K562 (cell line): ENCODE results near the gene OGT. TPM values are rescaled to one million over a fixed set of nuclear protein-coding genes. Genes with fewer than 3 reads are reported as not detected.
A peak's percentile ranks its signal among the peaks of the same experiment; 100 is the strongest.

Experiments
- ARID2 ChIP-seq: fragments of 450-650 bp; IDR thresholded peaks from 2 replicates; pipeline ENCODE4 v1.6.1; 2017; ENCODE audit warnings: antibody characterized with exemption, mild to moderate bottlenecking
- BDP1 ChIP-seq: IDR thresholded peaks from 3 replicates; pipeline ENCODE4 v1.6.1; 2011; ENCODE audit not compliant: insufficient read length, insufficient read depth
- CBFB ChIP-seq: sonication (generic); formaldehyde crosslinking; IDR thresholded peaks from 2 replicates; pipeline ENCODE4 v1.4.0; 2020; ENCODE audit warnings: mild to moderate bottlenecking, missing genetic modification reagents
- CBX2 ChIP-seq: fragments of 200-600 bp; sonication (generic); IDR thresholded peaks from one replicate; pipeline ENCODE4 v1.6.1; 2012; ENCODE audit warnings: mild to moderate bottlenecking, low read length, inconsistent platforms; ENCODE audit not compliant: insufficient read depth, poor library complexity, severe bottlenecking
- HIVEP1 ChIP-seq: fragments of 250-450 bp; sonication (Bioruptor Pico); IDR thresholded peaks from 2 replicates; pipeline ENCODE4 v1.4.0; 2020; ENCODE audit warnings: mild to moderate bottlenecking
- HNRNPUL1 ChIP-seq: fragments of 200-400 bp; formaldehyde crosslinking; IDR thresholded peaks from 2 replicates; pipeline ENCODE4 v1.6.1; 2017; ENCODE audit warnings: low read length
- KAT7 ChIP-seq: sonication (generic); formaldehyde crosslinking; IDR thresholded peaks from 2 replicates; pipeline ENCODE4 v1.8.0; 2022; ENCODE audit warnings: missing genetic modification reagents, mild to moderate bottlenecking, borderline replicate concordance
- KHSRP ChIP-seq: fragments of 450-650 bp; IDR thresholded peaks from 2 replicates; pipeline ENCODE4 v1.6.1; 2017
- NFRKB ChIP-seq: fragments of 450-650 bp; IDR thresholded peaks from 2 replicates; pipeline ENCODE4 v1.6.1; 2016; ENCODE audit warnings: low read depth
- NFXL1 ChIP-seq: fragments of 450-650 bp; formaldehyde crosslinking; IDR thresholded peaks from 2 replicates; pipeline ENCODE4 v1.4.0; 2021; ENCODE audit warnings: mild to moderate bottlenecking
- RBM14 ChIP-seq: fragments of 200-400 bp; formaldehyde crosslinking; IDR thresholded peaks from 2 replicates; pipeline ENCODE4 v1.6.1; 2018; ENCODE audit warnings: low read depth, mild to moderate bottlenecking, low read length, moderate library complexity, borderline replicate concordance; ENCODE audit not compliant: insufficient read depth
- SMARCA5 ChIP-seq: fragments of 450-650 bp; IDR thresholded peaks from 2 replicates; pipeline ENCODE4 v1.6.1; 2016
- SRSF1 ChIP-seq: fragments of 200-400 bp; formaldehyde crosslinking; IDR thresholded peaks from 2 replicates; pipeline ENCODE4 v1.6.1; 2017; ENCODE audit warnings: mild to moderate bottlenecking, low read depth, low read length, moderate library complexity
- ZNF140 ChIP-seq: fragments of 250-450 bp; sonication (Bioruptor Pico); IDR thresholded peaks from 2 replicates; pipeline ENCODE4 v1.8.0; 2021; ENCODE audit warnings: moderate library complexity, mild to moderate bottlenecking, inconsistent platforms
- ZNF165 ChIP-seq: fragments of 250-450 bp; sonication (Bioruptor Pico); IDR thresholded peaks from 2 replicates; pipeline ENCODE4 v1.4.0; 2020; ENCODE audit warnings: borderline replicate concordance
- ZNF707 ChIP-seq: fragments of 250-450 bp; sonication (Bioruptor Pico); conservative IDR thresholded peaks from 2 replicates; pipeline ENCODE4 v1.8.0; 2022; ENCODE audit warnings: inconsistent platforms, mild to moderate bottlenecking, moderate library complexity
- ZNF785 ChIP-seq: fragments of 250-450 bp; sonication (Bioruptor Pico); IDR thresholded peaks from 2 replicates; pipeline ENCODE4 v1.4.0; 2020; ENCODE audit warnings: mild to moderate bottlenecking
- ZZZ3 ChIP-seq: fragments of 450-650 bp; IDR thresholded peaks from 2 replicates; pipeline ENCODE4 v1.6.1; 2016; ENCODE audit warnings: antibody characterized with exemption, mild to moderate bottlenecking, moderate library complexity
- polyA plus RNA-seq, 8 experiments: library from polyadenylated mRNA; depleted of rRNA in 4 of 8; stranded (reverse) in 5 of 8; unstranded in 3 of 8; fragments of >200 nt; fragmentation: Nextera tagmentation in 2 of 8; fragmentation: Illumina TruSeq in 1 of 8; extraction: Ambion mirVana in 2 of 8; extraction: Trizol in 1 of 8; gene quantifications; 2 replicates each; pipeline versions ENCODE4 v1.2.1 to v1.2.3, GENCODE V29; 2011 to 2014; ENCODE audit warnings: inconsistent platforms in 1 of 8, missing spikeins in 1 of 8
- total RNA-seq, 7 experiments: library from RNA; depleted of rRNA in 6 of 7; stranded (reverse); fragments of >200 nt in 6 of 7; fragmentation: Illumina TruSeq in 2 of 7; extraction: Trizol in 2 of 7; gene quantifications; 2 replicates each; pipeline versions ENCODE4 v1.2.1 to v1.2.3, GENCODE V29; 2011 to 2021; ENCODE audit warnings: low replicate concordance in 1 of 7
- TF ChIP-seq, protein P1 (sequence below): fragments of 450-650 bp; IDR thresholded peaks from one replicate; pipeline ENCODE4 v1.6.1; 2018; ENCODE audit warnings: mild to moderate bottlenecking, moderate library complexity; ENCODE audit not compliant: partially characterized antibody
- TF ChIP-seq, protein P2 (sequence below): sonication (generic); formaldehyde crosslinking; IDR thresholded peaks from 2 replicates; pipeline ENCODE4 v1.8.1; 2022; ENCODE audit warnings: missing genetic modification reagents
- TF ChIP-seq, protein P3 (sequence below): fragments of 450-650 bp; IDR thresholded peaks from 2 replicates; pipeline ENCODE4 v1.7.0; 2016; ENCODE audit warnings: borderline replicate concordance
- TF ChIP-seq, protein P4 (sequence below): fragments of 450-650 bp; IDR thresholded peaks from 2 replicates; pipeline ENCODE4 v1.6.1; 2016; ENCODE audit warnings: mild to moderate bottlenecking

OGT gene
- total and polyA plus RNA-seq, 9 of the 15 experiments (the other 6 are each of a cell fraction or from before 2014, with no cell fraction given) = 38.9 to 347 (median 117) TPM

DNA sequence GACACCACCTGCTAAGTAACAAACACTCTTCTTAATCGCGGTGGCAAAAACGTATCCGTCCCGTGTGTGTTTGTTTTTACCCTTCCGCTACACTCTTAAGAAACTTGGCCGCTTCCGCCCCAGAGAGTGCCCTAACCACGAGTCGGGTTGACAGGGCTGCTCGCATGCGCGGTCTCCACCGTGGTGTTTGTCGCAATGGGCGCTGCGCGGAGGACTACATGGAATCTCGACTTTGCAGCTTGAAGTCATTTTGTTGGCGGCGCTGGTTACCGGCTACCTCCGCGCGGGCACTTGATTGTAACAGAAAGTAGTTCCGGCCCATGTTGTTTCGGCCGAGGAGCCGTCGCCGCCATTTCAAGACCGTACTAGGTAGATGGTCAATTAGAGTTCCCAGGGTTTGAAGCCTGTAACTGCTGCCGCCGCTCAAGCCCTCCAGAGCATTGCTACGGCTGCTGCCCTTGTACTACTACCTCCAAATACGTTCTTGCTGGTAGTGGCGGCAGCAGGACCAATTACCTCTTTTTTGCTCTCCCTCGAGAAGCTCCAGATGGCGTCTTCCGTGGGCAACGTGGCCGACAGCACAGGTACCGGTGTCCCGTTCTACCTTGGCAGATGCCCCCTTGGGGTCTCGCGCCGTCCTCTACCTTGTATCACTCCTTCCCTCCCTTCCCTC, at the start of gene OGT (continued):
- TF ChIP-seq, protein P1, sequence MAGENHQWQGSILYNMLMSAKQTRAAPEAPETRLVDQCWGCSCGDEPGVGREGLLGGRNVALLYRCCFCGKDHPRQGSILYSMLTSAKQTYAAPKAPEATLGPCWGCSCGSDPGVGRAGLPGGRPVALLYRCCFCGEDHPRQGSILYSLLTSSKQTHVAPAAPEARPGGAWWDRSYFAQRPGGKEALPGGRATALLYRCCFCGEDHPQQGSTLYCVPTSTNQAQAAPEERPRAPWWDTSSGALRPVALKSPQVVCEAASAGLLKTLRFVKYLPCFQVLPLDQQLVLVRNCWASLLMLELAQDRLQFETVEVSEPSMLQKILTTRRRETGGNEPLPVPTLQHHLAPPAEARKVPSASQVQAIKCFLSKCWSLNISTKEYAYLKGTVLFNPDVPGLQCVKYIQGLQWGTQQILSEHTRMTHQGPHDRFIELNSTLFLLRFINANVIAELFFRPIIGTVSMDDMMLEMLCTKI = no peak
- TF ChIP-seq SRSF1 = no peak
- TF ChIP-seq KHSRP = no peak
- TF ChIP-seq ZNF707 (CRISPR knock-in tag) = no peak
- TF ChIP-seq, protein P2, sequence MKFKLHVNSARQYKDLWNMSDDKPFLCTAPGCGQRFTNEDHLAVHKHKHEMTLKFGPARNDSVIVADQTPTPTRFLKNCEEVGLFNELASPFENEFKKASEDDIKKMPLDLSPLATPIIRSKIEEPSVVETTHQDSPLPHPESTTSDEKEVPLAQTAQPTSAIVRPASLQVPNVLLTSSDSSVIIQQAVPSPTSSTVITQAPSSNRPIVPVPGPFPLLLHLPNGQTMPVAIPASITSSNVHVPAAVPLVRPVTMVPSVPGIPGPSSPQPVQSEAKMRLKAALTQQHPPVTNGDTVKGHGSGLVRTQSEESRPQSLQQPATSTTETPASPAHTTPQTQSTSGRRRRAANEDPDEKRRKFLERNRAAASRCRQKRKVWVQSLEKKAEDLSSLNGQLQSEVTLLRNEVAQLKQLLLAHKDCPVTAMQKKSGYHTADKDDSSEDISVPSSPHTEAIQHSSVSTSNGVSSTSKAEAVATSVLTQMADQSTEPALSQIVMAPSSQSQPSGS (CRISPR knock-in tag) = no peak
- TF ChIP-seq ARID2 = no peak
- TF ChIP-seq SMARCA5 = no peak
- TF ChIP-seq HIVEP1 (CRISPR knock-in tag) = no peak
- peak; percentile 30; the same call in 1 of the 2 replicates for TF ChIP-seq KAT7 (CRISPR knock-in tag)
- TF ChIP-seq, protein P3, sequence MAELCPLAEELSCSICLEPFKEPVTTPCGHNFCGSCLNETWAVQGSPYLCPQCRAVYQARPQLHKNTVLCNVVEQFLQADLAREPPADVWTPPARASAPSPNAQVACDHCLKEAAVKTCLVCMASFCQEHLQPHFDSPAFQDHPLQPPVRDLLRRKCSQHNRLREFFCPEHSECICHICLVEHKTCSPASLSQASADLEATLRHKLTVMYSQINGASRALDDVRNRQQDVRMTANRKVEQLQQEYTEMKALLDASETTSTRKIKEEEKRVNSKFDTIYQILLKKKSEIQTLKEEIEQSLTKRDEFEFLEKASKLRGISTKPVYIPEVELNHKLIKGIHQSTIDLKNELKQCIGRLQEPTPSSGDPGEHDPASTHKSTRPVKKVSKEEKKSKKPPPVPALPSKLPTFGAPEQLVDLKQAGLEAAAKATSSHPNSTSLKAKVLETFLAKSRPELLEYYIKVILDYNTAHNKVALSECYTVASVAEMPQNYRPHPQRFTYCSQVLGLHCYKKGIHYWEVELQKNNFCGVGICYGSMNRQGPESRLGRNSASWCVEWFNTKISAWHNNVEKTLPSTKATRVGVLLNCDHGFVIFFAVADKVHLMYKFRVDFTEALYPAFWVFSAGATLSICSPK = no peak
- TF ChIP-seq, protein P4, sequence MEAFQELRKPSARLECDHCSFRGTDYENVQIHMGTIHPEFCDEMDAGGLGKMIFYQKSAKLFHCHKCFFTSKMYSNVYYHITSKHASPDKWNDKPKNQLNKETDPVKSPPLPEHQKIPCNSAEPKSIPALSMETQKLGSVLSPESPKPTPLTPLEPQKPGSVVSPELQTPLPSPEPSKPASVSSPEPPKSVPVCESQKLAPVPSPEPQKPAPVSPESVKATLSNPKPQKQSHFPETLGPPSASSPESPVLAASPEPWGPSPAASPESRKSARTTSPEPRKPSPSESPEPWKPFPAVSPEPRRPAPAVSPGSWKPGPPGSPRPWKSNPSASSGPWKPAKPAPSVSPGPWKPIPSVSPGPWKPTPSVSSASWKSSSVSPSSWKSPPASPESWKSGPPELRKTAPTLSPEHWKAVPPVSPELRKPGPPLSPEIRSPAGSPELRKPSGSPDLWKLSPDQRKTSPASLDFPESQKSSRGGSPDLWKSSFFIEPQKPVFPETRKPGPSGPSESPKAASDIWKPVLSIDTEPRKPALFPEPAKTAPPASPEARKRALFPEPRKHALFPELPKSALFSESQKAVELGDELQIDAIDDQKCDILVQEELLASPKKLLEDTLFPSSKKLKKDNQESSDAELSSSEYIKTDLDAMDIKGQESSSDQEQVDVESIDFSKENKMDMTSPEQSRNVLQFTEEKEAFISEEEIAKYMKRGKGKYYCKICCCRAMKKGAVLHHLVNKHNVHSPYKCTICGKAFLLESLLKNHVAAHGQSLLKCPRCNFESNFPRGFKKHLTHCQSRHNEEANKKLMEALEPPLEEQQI = no peak
- TF ChIP-seq ZZZ3 = no peak; the same call in 1 of the 2 replicates
- TF ChIP-seq NFXL1 (CRISPR knock-in tag) = no peak
- TF ChIP-seq ZNF165 (CRISPR knock-in tag) = no peak
- no peak for TF ChIP-seq RBM14
- peak; percentile 100 for TF ChIP-seq NFRKB
- TF ChIP-seq CBFB (CRISPR knock-in tag) = peak; percentile 51; the same call in 1 of the 2 replicates
- TF ChIP-seq ZNF785 (CRISPR knock-in tag) = no peak
- no peak for TF ChIP-seq HNRNPUL1
- no peak for TF ChIP-seq BDP1
- TF ChIP-seq ZNF140 (CRISPR knock-in tag) = no peak
- TF ChIP-seq CBX2 = no peak
